GM08714 (cell line): Measurements from ENCODE around the gene PDLIM5.

ENCODE experiments used
- H3K4me3 ChIP-seq: fragments of 200-500 bp; sonication (Bioruptor generic); 2 replicates; pipeline ENCODE4 v1.5.1; 2014; ENCODE audit warnings: mild to moderate bottlenecking, low read length, inconsistent platforms
- ZNF274 ChIP-seq: IDR thresholded peaks from 2 replicates; pipeline ENCODE4 v1.6.1; 2012; ENCODE audit warnings: mild to moderate bottlenecking, low read depth, low read length

The PDLIM5 gene

DNA sequence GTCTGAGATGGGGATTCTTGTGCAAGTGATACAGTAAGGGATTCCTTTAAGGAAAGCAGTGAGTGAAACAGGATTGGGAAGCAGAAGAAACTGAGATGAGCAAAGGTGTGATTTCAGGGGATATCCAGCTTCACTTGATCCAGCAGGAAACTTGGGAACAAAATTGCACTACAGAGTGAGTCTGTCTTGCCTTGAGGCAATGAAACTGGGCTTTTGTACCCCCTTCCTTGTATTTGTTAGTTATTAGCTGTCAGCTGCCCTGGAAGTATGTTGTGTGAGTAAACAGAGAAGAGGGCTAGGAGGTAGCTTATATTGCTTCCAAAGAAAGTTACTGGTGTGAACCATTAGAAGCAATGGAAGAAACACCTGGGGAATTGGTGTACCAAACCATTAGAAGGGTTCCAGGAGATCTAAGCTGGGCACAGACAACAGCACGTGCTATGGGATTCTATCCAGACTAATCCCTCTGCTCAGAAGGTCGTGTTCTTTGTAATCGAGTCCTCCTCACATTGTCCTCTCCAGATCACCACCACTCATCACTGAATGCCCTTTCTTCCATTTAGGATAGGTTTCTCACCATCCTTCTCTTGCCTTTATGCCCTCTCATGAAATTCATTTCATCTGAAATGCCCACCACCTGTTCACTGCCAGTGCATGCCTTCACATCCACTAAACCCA lies 76.0 kb downstream of the PDLIM5 start:
- TF ChIP-seq ZNF274 = no peak
- H3K4me3 ChIP-seq = no peak overlapping the region

DNA sequence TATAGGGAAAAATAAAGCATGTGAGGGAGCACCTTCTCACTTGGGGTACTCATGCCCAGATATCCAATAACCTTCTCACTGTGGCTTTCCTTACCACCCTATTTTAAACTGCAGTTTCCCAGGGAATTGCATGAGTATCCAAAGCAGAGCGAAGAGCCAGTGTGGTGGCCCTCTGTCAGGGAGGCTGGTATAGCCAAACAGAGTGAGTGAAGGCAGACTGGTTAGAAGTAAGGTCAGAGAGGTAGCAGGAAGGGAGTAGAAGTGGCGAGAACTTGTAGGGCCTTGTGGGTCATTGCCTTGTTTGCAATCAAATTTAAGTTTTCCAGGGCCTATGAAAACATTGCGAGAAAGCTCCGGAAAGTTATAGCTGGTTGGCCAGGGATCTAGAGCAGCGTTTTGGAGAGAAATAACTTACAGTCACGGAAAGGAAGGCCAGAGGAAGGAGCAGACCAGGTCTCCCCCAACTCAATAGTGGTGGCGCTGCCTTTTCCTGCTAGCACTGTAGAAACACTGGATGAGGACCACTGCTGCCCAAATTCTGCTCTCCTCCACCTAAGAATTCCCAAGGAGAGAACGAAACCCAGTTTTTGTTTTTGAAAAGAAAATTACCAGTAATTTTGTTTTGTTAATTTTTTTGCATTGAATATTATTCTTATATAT lies 77.2 kb downstream of the PDLIM5 start:
- no peak for TF ChIP-seq ZNF274
- H3K4me3 ChIP-seq = no peak overlapping the region

DNA sequence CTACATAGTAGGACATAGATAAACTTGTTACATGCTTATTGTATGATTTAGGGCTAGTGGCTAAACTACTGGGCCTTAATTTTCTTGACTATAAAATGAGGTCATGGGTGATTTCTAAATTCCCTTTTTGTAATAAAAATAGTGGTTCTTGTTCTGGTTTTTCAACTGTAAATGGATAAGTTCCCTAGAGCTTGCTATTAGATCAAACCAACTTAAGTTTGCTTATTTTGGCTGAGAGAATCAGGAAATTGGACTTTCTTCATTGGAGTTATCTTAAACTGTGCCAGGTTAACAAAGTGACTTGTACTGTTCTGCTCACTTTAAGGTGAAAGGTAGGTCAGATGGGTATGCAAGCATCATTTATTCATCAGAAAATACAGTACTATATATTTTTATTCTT lies 78.3 kb downstream of the PDLIM5 start:
- no peak overlapping the region for H3K4me3 ChIP-seq
- no peak for TF ChIP-seq ZNF274

DNA sequence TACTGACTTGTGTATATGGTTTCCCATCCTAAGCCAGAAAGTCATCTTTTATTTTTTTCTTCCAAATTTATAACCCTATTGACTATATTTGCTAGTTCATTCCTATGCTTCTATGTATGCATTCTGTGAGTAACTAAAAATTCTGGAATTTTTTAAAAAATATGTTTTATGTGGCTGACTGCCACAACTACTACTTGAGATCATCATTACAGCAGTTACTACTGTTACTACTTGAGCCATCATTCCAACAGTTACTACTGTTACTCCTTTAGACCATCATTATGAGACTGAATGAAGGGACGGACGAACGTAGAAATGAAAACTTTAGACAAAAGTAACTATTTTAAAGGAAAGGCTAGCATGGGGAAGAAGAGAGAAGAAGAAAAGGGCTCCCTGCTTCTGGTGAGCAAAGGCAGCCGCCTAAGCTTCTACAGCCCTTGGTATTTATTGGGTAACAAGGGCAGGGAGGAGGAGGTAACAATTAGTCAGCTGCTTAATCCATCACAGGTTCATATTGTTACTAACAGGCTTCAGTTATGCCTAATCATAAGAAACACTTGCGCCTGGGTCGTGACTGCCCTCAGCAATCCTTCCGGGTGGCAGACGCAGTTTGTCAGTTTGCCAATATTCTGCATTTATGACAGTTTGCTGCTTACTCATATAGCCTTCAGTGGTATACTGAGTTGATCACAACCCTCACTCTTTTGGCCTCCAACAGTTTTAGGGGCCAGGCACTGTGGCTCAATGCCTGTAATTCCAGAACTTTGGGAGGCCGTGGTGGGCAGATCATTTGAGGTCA lies 80.4 kb downstream of the PDLIM5 start:
- no peak overlapping the region for H3K4me3 ChIP-seq
- TF ChIP-seq ZNF274 = no peak

DNA sequence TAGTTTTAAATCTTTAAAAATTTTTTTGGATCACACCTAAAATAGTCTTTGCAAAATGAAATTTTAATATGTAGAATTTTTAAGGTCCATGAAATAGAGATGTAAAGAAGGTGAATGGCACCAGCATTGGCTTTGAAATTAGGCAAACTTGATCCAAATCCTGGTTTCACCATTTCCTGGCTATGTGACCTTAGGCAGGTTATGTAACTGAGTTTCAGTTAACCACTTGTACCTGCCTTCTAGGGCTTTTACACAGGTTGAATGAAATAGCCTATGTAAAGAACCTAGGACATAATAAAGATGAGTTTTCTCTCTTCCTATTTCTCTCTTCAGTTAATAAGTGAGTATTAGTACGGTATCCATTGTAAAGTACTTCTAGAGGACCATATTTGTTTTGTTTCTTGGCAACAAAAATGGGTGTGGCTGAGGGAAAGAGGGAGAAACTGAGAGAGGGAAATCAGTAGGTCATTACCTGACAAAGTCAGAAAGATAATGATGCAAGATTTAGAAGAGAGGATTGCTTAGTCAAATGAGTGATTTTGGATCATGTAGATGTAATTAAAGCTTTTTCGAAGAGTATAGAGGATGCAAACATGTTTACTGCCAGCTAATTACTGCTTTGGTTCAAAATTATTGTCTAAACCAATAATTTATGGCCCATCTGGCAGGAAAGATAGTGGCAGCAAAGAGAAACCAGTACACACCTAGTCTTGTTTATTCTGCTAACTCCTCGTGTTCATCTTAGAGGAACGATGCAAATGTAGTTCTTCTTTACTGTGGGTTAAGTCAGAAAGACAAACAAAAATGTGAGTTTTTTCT lies 81.9 kb downstream of the PDLIM5 start:
- no peak overlapping the region for H3K4me3 ChIP-seq
- TF ChIP-seq ZNF274 = no peak

DNA sequence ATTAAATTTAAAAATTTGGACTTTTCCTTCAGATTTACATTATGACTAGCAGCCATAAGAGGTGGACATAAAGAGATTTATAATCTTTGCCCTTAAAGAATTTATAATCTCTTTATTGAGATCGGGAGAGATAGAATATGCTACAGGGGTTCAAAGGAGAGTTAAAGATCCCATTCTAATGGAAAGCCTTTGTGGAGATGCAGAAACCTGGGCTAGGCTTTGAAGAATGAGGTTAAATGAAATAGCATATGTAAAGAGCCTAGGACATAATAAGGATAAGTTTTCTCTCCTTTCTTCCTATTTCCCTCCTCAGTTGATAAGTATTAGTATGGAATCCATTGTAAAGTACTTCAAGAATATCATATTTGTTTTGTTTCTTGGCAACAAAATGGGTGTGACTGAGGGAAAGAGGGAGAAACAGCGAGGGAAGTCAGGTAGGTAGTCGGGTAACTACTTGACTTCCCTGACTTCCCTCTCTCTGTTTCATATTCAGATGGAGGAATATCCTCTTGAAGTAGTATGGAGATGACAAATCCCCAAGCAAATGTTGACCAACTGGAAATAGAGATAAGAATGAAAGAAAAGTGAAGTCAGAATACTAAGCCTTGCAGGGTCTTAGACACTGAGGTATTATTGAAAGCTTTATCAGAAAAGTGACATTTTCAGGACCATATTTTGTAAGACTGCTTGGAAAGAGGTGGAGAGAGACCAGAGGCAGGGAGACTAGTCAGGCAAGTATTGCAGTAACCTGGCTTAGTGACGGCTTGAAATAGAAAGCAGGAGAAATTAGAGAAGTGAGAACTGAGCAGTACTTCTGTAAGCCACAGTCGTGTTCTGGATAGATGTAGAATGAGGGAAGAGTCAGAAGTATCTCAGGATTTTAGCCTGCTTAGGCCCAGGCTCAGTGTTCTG lies 82.9 kb downstream of the PDLIM5 start:
- TF ChIP-seq ZNF274 = no peak
- H3K4me3 ChIP-seq = no peak overlapping the region; the same call in 1 of the 2 replicates

DNA sequence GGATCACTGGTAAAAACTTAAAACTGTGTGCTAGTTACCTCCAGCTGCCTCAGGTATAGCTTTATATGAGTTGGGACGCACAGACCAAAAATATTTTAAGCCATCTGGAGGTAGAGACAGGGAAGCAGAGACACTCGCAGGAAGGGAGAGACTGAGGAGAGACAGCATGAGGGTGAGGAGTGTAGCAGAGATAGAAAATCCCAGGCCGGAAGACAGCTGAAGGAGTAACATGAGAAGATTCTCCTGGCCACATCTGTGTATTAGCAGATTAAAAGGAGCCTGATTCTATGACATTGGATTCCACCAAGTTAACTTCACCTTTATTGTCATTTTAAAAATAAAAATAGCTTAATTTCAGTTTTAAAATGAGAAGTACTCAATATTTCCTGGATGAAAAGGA lies 84.3 kb downstream of the PDLIM5 start:
- H3K4me3 ChIP-seq = no peak overlapping the region
- no peak for TF ChIP-seq ZNF274

DNA sequence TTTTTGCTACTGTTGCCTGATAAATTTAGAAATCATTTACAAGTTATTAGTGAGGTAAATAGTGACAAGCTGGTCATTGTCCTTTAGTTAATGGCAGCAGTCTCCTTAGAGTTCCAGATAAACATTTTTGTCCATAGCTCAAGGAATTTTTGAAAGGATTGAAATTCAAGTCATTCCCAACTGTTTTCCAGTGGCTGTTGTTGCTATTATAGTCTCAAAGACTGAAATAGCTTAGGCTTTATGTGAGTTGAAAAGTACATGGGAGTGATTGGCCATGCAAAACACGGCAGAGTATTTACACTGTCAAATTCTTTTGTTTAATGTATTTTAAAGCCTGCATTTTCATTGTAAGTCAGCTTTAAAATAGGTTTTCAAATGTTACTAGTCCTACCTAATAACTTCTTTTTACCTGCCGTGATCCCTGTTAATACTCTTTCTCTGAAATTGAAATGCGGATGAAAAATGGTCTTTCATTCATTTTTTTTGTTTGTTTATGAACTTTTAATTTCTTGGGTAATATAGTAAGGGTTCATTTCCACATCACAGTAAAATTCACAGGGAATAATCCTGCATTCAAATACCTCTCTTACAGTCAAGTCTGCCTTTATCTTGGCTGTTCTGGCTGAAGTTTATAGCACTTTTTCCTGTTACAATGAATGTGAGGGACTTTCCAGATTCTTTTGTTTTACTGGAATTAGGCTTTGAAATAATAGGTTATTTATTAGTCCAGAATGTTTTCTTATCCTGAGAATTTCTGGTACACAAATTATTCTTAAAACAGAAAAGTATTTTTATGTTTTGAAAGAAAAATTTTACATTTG lies 85.1 kb downstream of the PDLIM5 start:
- no peak for TF ChIP-seq ZNF274
- H3K4me3 ChIP-seq = no peak overlapping the region

DNA sequence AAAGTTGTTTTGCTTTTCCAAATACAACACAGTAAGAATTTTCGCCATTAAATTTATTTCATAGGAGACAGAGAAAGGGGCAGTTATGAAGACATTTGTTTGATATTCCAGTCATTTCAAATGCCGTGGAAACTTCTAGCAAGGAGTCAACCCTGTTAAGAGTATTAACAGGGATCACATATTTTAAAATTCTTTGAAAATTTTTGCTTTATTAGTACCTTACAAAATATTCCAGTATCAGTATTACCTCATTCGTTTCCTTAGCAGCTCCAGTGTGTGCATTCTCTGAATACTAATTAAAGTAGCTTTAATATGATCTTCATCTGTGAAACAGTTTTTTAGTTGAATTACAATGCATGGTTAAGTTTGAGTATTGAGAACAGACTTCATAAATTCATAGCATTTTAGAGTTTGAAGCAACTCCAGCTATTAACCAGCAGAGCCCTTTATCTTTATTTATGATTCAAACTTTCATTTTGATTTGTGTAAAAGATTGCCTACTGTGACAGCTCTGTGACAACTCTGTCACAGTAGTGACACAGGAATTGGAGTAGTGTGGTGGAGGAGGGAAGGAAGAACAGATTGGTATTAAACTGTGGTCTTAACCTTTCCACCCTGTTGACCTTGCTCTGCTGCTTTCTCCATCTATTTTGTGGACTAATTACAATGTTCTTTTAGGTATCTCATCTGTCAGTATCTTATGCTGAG lies 86.3 kb downstream of the PDLIM5 start:
- H3K4me3 ChIP-seq = no peak overlapping the region
- TF ChIP-seq ZNF274 = no peak

DNA sequence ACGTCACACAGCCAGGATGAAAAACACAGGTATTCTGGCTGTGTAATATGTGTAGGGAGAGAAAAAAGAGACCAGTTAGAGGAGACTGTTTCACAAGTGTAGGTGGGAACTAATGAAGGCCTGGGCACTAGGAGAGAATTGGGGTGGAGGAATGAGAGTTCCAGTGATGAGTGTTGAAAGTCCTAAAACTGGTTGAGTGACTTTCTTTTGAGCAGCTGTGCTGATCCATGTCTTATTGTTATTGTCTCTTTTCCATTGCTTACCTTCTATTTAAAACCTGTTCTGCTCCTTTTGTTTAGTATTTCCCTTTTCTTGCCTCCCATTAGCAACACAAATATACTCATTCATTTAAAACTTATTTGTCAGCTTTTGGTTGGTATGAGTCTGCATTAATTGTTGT lies 88.7 kb downstream of the PDLIM5 start:
- no peak overlapping the region for H3K4me3 ChIP-seq
- no peak for TF ChIP-seq ZNF274

DNA sequence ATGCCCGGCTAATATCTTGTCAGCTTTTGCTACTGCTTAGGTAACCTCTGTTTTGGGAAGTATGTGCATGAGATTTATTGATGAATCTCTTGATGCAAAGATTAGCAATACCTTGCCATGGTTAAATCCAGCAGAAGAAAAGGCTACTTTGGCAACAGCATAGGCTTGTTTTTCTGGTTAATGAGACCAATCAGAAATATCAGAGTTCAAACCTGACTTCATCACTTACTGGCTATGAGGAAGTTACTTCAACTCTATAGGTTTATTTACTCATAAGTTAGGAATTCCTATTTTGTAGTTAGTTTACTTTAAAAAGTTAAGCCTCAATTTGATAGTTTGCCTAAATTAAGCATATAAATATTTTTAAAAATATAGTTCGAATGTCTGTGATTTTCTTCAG lies 93.1 kb downstream of the PDLIM5 start:
- no peak for TF ChIP-seq ZNF274
- no peak overlapping the region for H3K4me3 ChIP-seq

DNA sequence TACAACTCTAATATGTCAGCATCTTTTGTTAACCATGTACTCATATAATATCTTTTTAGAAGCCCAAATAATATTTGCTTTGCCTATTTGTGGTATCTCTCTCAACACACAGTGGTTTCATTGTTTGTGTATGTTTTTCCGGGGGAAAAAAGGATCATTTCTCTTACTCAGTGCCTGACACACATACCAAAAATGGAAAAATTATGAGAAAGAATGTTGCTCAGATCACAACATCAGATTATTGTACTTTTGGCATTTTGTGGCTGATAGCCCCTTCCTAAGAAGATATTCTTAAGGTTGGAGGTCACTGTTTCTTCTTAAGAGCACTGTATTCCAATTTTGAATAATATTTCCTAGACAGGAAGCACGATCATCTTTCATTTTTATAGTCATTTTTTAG lies 93.6 kb downstream of the PDLIM5 start:
- no peak for TF ChIP-seq ZNF274
- no peak overlapping the region for H3K4me3 ChIP-seq
